Mesenchymal stem cell (in vitro differentiated cells and primary cell): ENCODE measurements around the gene COL3A1.

Source experiments
- DNase-seq: peaks from one replicate; pipeline ENCODE4 v3.0.0-alpha.2; 2013
- H2AFZ ChIP-seq: one replicate; pipeline ENCODE4 v1.6.1; 2013; ENCODE audit warnings: low read depth, mild to moderate bottlenecking, control low read depth, inconsistent platforms, low read length, moderate library complexity
- H2AK5ac ChIP-seq: 2 replicates; pipeline ENCODE4 v1.6.1; 2013; ENCODE audit warnings: low read length, moderate library complexity, mild to moderate bottlenecking, inconsistent platforms; ENCODE audit not compliant: severe bottlenecking
- H2BK120ac ChIP-seq: one replicate; pipeline ENCODE4 v1.6.1; 2013; ENCODE audit warnings: low read depth, mild to moderate bottlenecking, inconsistent platforms, low read length, moderate library complexity
- H2BK12ac ChIP-seq, 2 experiments: one replicate each; pipeline ENCODE4 v1.6.1; 2013; ENCODE audit warnings: inconsistent platforms in 2 of 2, low read length in 2 of 2, mild to moderate bottlenecking in 2 of 2, moderate library complexity in 2 of 2, control low read depth in 1 of 2
- H2BK15ac ChIP-seq: one replicate; pipeline ENCODE4 v1.6.1; 2013; ENCODE audit warnings: mild to moderate bottlenecking, low read depth, inconsistent platforms; ENCODE audit not compliant: poor library complexity, severe bottlenecking
- H2BK5ac ChIP-seq: 2 replicates; pipeline ENCODE4 v1.6.1; 2013; ENCODE audit warnings: low read depth, mild to moderate bottlenecking, low read length, control low read depth, inconsistent platforms; ENCODE audit not compliant: poor library complexity, severe bottlenecking
- H3K14ac ChIP-seq, 2 experiments: one replicate each; pipeline ENCODE4 v1.6.1; 2013; ENCODE audit warnings: inconsistent platforms in 2 of 2, low read length in 2 of 2, control low read depth in 1 of 2, mild to moderate bottlenecking in 1 of 2, moderate library complexity in 1 of 2
- H3K18ac ChIP-seq, 2 experiments: one replicate each; pipeline ENCODE4 v1.6.1; 2013; ENCODE audit warnings: inconsistent platforms in 2 of 2, low read length in 2 of 2, control low read depth in 1 of 2, low read depth in 1 of 2, mild to moderate bottlenecking in 1 of 2
- H3K23ac ChIP-seq, 2 experiments: one replicate each; pipeline ENCODE4 v1.6.1; 2013; ENCODE audit warnings: inconsistent platforms in 2 of 2, low read length in 2 of 2, mild to moderate bottlenecking in 2 of 2, moderate library complexity in 2 of 2, control low read depth in 1 of 2
- H3K27ac ChIP-seq: 2 replicates; pipeline ENCODE4 v1.5.1; 2013; ENCODE audit warnings: mild to moderate bottlenecking, moderate library complexity, low read length, control low read depth, inconsistent platforms; ENCODE audit not compliant: poor library complexity, severe bottlenecking
- H3K27me3 ChIP-seq, 2 experiments: 2 replicates each; pipeline versions ENCODE4 v1.6.1 to v1.7.0; 2013; ENCODE audit warnings: low read length in 2 of 2, mild to moderate bottlenecking in 2 of 2, moderate library complexity in 2 of 2, control low read depth in 1 of 2, inconsistent platforms in 1 of 2; ENCODE audit not compliant: control insufficient read depth in 1 of 2, insufficient read depth in 1 of 2
- H3K36me3 ChIP-seq, 2 experiments: 2 replicates each; pipeline versions ENCODE4 v1.6.1 to v1.7.0; 2013; ENCODE audit warnings: low read length in 2 of 2, control low read depth in 1 of 2, inconsistent platforms in 1 of 2, low read depth in 1 of 2, mild to moderate bottlenecking in 1 of 2; ENCODE audit not compliant: insufficient read depth in 2 of 2, control insufficient read depth in 1 of 2
- H3K4ac ChIP-seq, 2 experiments: one replicate each; pipeline ENCODE4 v1.6.1; 2013; ENCODE audit warnings: inconsistent platforms in 2 of 2, low read length in 2 of 2, mild to moderate bottlenecking in 2 of 2, moderate library complexity in 2 of 2, control low read depth in 1 of 2, low read depth in 1 of 2
- H3K4me1 ChIP-seq: 2 replicates; pipeline ENCODE4 v1.6.1; 2013; ENCODE audit warnings: low read depth, low read length, control low read depth; ENCODE audit not compliant: control insufficient read depth, insufficient read depth
- H3K4me2 ChIP-seq: 2 replicates; pipeline ENCODE4 v1.6.1; 2013; ENCODE audit warnings: low read length, mild to moderate bottlenecking, inconsistent platforms; ENCODE audit not compliant: poor library complexity, severe bottlenecking
- H3K4me3 ChIP-seq, 2 experiments: 2 replicates each; pipeline versions ENCODE4 v1.5.1 to v1.7.0; 2013; ENCODE audit warnings: low read length in 2 of 2, mild to moderate bottlenecking in 2 of 2, control low read depth in 1 of 2, low read depth in 1 of 2; ENCODE audit not compliant: insufficient read depth in 1 of 2
- H3K79me1 ChIP-seq: replicated peaks from 2 replicates; pipeline ENCODE4 v1.6.1; 2013; ENCODE audit warnings: mild to moderate bottlenecking, control low read depth, low read length, inconsistent platforms; ENCODE audit not compliant: poor library complexity, severe bottlenecking
- H3K9ac ChIP-seq: 2 replicates; pipeline ENCODE4 v1.7.0; 2013; ENCODE audit warnings: mild to moderate bottlenecking, low read length, moderate library complexity
- H3K9me3 ChIP-seq: 2 replicates; pipeline ENCODE4 v1.7.0; 2013; ENCODE audit warnings: mild to moderate bottlenecking, low read length; ENCODE audit not compliant: control insufficient read depth
- H4K8ac ChIP-seq: one replicate; pipeline ENCODE4 v1.6.1; 2013; ENCODE audit warnings: inconsistent platforms, mild to moderate bottlenecking, low read length, moderate library complexity
- H4K91ac ChIP-seq: one replicate; pipeline ENCODE4 v1.6.1; 2013; ENCODE audit warnings: mild to moderate bottlenecking, low read length, inconsistent platforms
- WGBS: methylation state at CpG from one replicate; pipeline ENCODE4 v1.1.7; 2013; ENCODE audit warnings: mixed read lengths; 5-methylcytosine and 5-hydroxymethylcytosine counted together

Gene COL3A1

DNA sequence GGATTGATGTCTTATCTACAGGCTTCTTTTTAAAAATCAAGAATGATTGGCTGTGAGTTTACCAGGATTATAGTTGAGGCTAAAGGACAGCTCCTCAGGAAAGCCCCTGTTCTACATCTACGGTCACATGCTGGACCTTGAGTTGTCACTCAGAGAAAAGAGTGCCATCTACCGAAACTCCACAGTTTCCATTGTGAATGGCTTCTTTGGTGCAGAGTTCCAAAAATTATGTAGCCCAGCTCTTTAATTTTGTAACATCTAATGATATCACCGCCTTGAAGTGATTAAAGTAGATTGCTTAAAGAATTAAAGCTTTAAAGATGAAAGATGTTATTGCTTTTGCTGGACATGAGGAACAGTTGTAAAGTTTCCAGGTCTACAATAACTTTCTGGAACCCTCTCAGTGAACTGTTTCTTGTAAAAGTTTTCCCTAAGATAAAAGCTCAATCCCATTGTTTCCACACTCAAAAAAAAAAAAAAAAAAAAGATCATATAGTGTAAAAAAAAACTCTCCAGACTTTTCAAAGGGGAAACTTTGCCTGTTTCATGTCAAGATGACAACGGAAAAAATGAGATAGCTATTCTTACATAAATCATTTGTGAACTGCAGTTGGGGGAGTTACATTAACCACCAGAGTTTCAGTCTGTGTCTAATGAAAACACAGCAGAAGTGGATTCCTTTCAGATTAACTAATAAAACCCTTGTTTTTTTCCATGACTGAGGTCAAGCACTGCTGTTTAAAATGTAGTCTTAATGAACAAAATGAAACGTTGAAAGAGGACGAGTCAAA is 4.3 kb downstream of the COL3A1 start:
- Histone ChIP-seq H3K4me2 (peak overlapping the region; percentile 53), H3K4me1 (no peaks in the 10 kb centered on the region), H2AK5ac (no peak overlapping the region), H2AFZ (no peak overlapping the region), H2BK15ac (no peak overlapping the region), H3K18ac (peak overlapping the region in 1 of 2 experiments; percentile 54), H2BK12ac (no peak overlapping the region), H4K8ac (no peak overlapping the region), H2BK120ac (no peak overlapping the region), H3K9me3 (no peaks in the 10 kb centered on the region), H3K79me1 (no peaks in the 10 kb centered on the region), H3K4me3 (peak overlapping the region in 1 of 2 experiments; percentile 94), H3K27me3 (no peaks in the 10 kb centered on the region), H3K14ac (no peak overlapping the region), H3K9ac (peak overlapping the region; percentile 99), H2BK5ac (no peak overlapping the region), H4K91ac (no peak overlapping the region), H3K36me3 (peaks cover 0 to 29% of the 10 kb centered on the region in 2 experiments), H3K27ac (peak overlapping the region; percentile 87), H3K23ac (no peak overlapping the region), H3K4ac (no peak overlapping the region)
- DNase-seq: peak; percentile 92
- WGBS: 13% methylated on average over 3 of the region's 6 CpGs

DNA sequence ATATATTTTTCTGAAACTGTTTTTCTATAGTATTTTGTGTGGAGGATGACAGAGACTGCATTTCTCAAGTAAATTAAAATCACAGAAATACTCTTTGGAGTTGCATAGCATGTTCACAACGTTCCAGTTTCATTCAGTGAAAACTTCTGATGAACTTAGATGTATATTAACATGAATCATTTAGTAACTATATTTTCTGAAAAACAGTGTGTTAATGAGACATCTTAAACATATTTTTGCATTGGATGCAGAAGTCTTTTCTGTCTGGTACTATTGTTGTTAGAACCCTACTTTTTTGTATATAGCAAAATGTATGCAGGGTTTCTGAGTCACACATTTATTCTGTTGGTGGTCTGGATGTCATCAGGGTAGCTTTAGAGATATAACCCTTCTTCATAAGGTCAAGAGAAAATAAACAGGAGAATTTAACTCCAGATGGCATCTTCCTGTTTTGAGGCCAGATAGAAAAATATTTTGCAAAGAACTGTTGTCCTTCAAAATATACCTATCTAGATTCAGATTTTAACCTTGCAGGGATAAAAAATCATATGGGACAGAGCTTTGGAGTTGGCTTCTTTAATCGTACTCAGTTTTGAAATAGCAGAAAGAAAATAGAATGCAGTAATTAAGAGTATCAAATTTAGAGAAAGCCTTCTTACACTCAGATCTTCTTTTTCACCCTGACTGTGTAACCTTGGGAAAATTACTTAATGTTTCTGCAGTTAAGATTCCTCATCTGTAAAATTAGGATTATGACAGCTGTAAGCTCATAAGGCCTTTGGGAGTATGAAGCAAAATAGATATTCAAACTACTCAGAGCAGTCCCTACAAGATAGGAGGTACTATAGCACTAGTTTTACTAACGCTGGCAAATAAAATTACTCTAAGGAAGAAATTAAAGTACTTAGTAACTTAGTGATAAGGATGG is 5.3 kb downstream of the COL3A1 start:
- H3K36me3 ChIP-seq: peaks cover 0 to 34% of the 10 kb centered on the region in 2 experiments
- H3K4ac ChIP-seq: no peak overlapping the region
- H3K27ac ChIP-seq: peak overlapping the region; percentile 79
- no peak overlapping the region for H3K14ac ChIP-seq
- H2BK15ac ChIP-seq: no peak overlapping the region
- no peak overlapping the region for H2AFZ ChIP-seq
- peak; percentile 78 for DNase-seq
- H3K9ac ChIP-seq: peak overlapping the region; percentile 99
- H2BK120ac ChIP-seq: no peak overlapping the region
- H2BK5ac ChIP-seq: no peak overlapping the region
- peak overlapping the region in 1 of 2 experiments; percentile 94 for H3K4me3 ChIP-seq
- H3K4me1 ChIP-seq: no peaks in the 10 kb centered on the region
- H2AK5ac ChIP-seq: no peak overlapping the region
- H2BK12ac ChIP-seq: no peak overlapping the region
- H4K8ac ChIP-seq: no peak overlapping the region
- H3K9me3 ChIP-seq: no peaks in the 10 kb centered on the region
- WGBS: no CpG with 5 or more reads among the region's 3 CpGs
- H3K23ac ChIP-seq: no peak overlapping the region
- H3K4me2 ChIP-seq: no peak overlapping the region
- H3K27me3 ChIP-seq: no peaks in the 10 kb centered on the region
- H4K91ac ChIP-seq: no peak overlapping the region
- H3K18ac ChIP-seq: no peak overlapping the region
- H3K79me1 ChIP-seq: no peaks in the 10 kb centered on the region

DNA sequence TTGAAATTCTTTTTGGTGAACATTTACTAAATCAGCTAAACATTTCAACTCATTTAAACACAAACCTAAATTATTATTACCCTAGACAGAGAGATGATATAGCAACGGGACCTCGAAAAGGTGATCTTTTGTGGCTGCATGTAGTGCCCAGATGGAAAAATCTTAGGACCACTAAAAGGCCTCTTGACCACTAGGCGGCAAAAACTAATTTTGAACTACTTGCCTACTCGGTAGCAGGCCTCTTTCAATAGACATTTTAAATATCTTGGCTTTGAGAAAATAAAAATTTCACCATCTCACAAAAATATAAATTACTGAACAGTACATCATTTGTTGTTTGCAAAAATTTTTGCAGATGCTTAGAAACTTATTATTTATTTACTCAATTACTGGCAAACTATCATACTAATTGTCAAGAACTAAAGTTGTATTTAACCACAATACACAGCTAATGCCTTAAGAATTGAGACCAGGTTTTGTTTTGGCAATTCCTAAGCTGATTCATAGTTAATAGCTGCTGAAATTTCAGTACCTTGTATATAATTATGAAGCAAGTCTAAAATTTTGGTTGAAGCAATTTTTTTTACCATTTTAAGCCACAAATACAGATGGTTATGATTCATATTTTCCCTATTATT is 9.4 kb downstream of the COL3A1 start:
- Histone ChIP-seq H3K4me3 (peak overlapping the region in 1 of 2 experiments; percentile 94), H3K79me1 (peaks cover 1% of the 10 kb centered on the region), H2BK5ac (no peak overlapping the region), H3K9ac (peak overlapping the region; percentile 99), H2BK15ac (no peak overlapping the region), H2AFZ (no peak overlapping the region), H3K9me3 (no peaks in the 10 kb centered on the region), H3K18ac (no peak overlapping the region), H4K91ac (no peak overlapping the region), H3K4me2 (no peak overlapping the region), H3K27ac (no peak overlapping the region), H3K4ac (no peak overlapping the region), H2AK5ac (no peak overlapping the region), H2BK12ac (no peak overlapping the region), H3K36me3 (peaks cover 0 to 63% of the 10 kb centered on the region in 2 experiments), H2BK120ac (no peak overlapping the region), H3K23ac (no peak overlapping the region), H3K14ac (no peak overlapping the region), H3K27me3 (no peaks in the 10 kb centered on the region), H3K4me1 (no peaks in the 10 kb centered on the region), H4K8ac (no peak overlapping the region)
- peak; percentile 47 for DNase-seq
- 83% methylated on average over 4 of the region's 4 CpGs for WGBS
